HEK293 (cell line): ENCODE results near the gene ANGPT4.

Experiments used
- CTCF ChIA-PET: fragments of 350-600 bp; formaldehyde crosslinking; extraction: SDS; loops from one replicate; lab custom pipeline; 2021; ENCODE audit warnings: antibody characterized with exemption; lab: Yijun Ruan, JAX
- POLR2A ChIA-PET: fragments of 300-600 bp; formaldehyde crosslinking; extraction: SDS; loops from one replicate; lab custom pipeline; 2020; ENCODE audit warnings: antibody characterized with exemption, inconsistent platforms; lab: Yijun Ruan, JAX
- H3K27ac ChIP-seq: fragments of 200-500 bp; sonication (Bioruptor generic); 2 replicates; pipeline ENCODE4 v1.5.1; 2014; ENCODE audit warnings: low read depth, low read length, control low read depth, inconsistent platforms; ENCODE audit errors: extremely low read depth
- H3K36me3 ChIP-seq, 2 experiments: fragments of 200-500 bp in 1 of 2; sonication (Bioruptor generic) in 1 of 2; 1 replicate in 1 of 2; 2 replicates in 1 of 2; pipeline ENCODE4 v1.5.1; 2014 to 2017; ENCODE audit warnings: inconsistent platforms in 2 of 2, low read length in 2 of 2; ENCODE audit not compliant: control insufficient read depth in 2 of 2, insufficient read depth in 1 of 2
- H3K4me1 ChIP-seq: fragments of 200-500 bp; sonication (Bioruptor generic); 2 replicates; pipeline ENCODE4 v1.5.1; 2014; ENCODE audit warnings: mild to moderate bottlenecking, low read length, inconsistent platforms; ENCODE audit not compliant: control insufficient read depth, insufficient read depth
- H3K4me3 ChIP-seq: 2 replicates; pipeline ENCODE4 v1.5.1; 2011; ENCODE audit warnings: low read depth, mild to moderate bottlenecking, control low read depth, low read length, moderate library complexity
- H3K9me3 ChIP-seq: fragments of 200-500 bp; sonication (Bioruptor generic); 2 replicates; pipeline ENCODE4 v1.5.1; 2014; ENCODE audit warnings: low read depth, low read length, inconsistent platforms; ENCODE audit not compliant: control insufficient read depth, insufficient read depth
- HOXA7 ChIP-seq: sonication (generic); formaldehyde crosslinking; IDR thresholded peaks from 2 replicates; pipeline ENCODE4 v1.8.1; 2022; ENCODE audit warnings: missing genetic modification reagents, borderline replicate concordance
- HOXC10 ChIP-seq: sonication (generic); formaldehyde crosslinking; IDR thresholded peaks from 2 replicates; pipeline ENCODE4 v1.8.1; 2023; ENCODE audit warnings: mild to moderate bottlenecking, missing genetic modification reagents
- SCRT2 ChIP-seq: fragments of 450-650 bp; formaldehyde crosslinking; IDR thresholded peaks from 2 replicates; pipeline ENCODE4 v1.5.1; 2016; ENCODE audit warnings: missing biosample characterization, missing genetic modification characterization
- ZFHX2 ChIP-seq: fragments of 450-650 bp; formaldehyde crosslinking; conservative IDR thresholded peaks from 2 replicates; pipeline ENCODE4 v1.5.1; 2016; ENCODE audit warnings: missing biosample characterization, missing genetic modification characterization
- ZIC2 ChIP-seq: fragments of 450-650 bp; formaldehyde crosslinking; IDR thresholded peaks from 2 replicates; pipeline ENCODE4 v1.5.1; 2016; ENCODE audit warnings: missing biosample characterization, missing genetic modification characterization
- ZNF426 ChIP-seq: fragments of 450-650 bp; formaldehyde crosslinking; IDR thresholded peaks from 2 replicates; pipeline ENCODE4 v1.5.1; 2017; ENCODE audit warnings: missing biosample characterization, missing genetic modification characterization, mild to moderate bottlenecking, inconsistent platforms, moderate library complexity
- ZNF530 ChIP-seq: fragments of 450-650 bp; formaldehyde crosslinking; IDR thresholded peaks from 2 replicates; pipeline ENCODE4 v1.5.1; 2016; ENCODE audit warnings: low read depth, missing biosample characterization, missing genetic modification characterization
- ZNF585B ChIP-seq: fragments of 450-650 bp; formaldehyde crosslinking; IDR thresholded peaks from 2 replicates; pipeline ENCODE4 v1.5.1; 2016; ENCODE audit warnings: missing biosample characterization, missing genetic modification characterization
- ZNF610 ChIP-seq: fragments of 450-650 bp; formaldehyde crosslinking; IDR thresholded peaks from 2 replicates; pipeline ENCODE4 v1.5.1; 2016; ENCODE audit warnings: missing biosample characterization, missing genetic modification characterization, borderline replicate concordance
- ZNF624 ChIP-seq: fragments of 450-650 bp; formaldehyde crosslinking; IDR thresholded peaks from 2 replicates; pipeline ENCODE4 v1.5.1; 2017; ENCODE audit warnings: missing biosample characterization, missing genetic modification characterization
- ZNF707 ChIP-seq: fragments of 450-650 bp; formaldehyde crosslinking; IDR thresholded peaks from 2 replicates; pipeline ENCODE4 v1.5.1; 2016; ENCODE audit warnings: missing biosample characterization, missing genetic modification characterization
- ZNF76 ChIP-seq: fragments of 450-650 bp; formaldehyde crosslinking; IDR thresholded peaks from 2 replicates; pipeline ENCODE4; 2016; ENCODE audit warnings: low read depth, missing biosample characterization, missing genetic modification characterization, borderline replicate concordance
- TF ChIP-seq, protein P1 (sequence below): fragments of 450-650 bp; formaldehyde crosslinking; IDR thresholded peaks from 2 replicates; pipeline ENCODE4 v1.5.1; 2016; ENCODE audit warnings: missing biosample characterization, missing genetic modification characterization
- TF ChIP-seq, protein P2 (sequence below): fragments of 450-650 bp; formaldehyde crosslinking; IDR thresholded peaks from 2 replicates; pipeline ENCODE4 v1.5.1; 2016; ENCODE audit warnings: missing biosample characterization, missing genetic modification characterization, borderline replicate concordance
- TF ChIP-seq, protein P3 (sequence below): fragments of 450-650 bp; formaldehyde crosslinking; conservative IDR thresholded peaks from 2 replicates; pipeline ENCODE4 v1.5.1; 2016; ENCODE audit warnings: low read depth, missing biosample characterization, missing genetic modification characterization

Gene ANGPT4

DNA sequence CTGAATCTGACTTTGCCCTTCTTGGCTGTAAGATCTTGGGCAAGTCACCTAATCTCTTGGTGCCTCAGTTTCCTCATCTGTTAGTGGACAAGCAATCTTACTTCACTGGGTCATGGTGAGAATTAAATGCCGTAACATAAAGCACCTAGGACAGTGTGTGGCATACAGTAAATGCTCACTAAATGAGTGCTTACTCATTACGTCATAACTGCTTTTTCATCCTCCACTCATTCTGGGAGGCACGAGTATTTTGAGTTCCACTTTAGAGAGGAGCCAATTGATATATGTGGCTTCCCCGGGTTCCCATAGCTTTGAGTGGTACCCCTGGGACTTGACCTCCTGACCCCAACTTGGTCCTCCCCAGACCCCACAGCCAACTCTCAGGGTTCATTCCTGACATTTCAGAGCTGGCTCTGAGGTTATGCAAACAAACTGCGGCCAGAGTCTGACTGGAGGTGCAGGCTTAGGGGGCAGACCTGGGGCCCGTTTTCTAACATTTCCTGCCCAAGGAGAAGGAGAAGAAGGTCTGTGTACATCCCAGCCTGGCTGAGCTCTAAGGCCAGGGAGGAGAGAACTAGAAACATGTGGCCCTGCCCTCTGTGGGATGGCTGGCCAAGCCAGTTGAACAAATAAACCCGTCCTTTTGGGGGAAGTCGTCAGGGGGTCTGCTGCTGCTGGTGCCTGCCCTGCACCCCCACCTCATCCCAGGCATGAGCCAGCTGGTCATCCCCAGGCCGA lies 5.8 kb downstream of the ANGPT4 start (continued):
- no peak for TF ChIP-seq ZNF76 (tag by site-specific recombination)
- no peak for TF ChIP-seq SCRT2 (tag by site-specific recombination)
- TF ChIP-seq ZIC2 (tag by site-specific recombination): no peak

DNA sequence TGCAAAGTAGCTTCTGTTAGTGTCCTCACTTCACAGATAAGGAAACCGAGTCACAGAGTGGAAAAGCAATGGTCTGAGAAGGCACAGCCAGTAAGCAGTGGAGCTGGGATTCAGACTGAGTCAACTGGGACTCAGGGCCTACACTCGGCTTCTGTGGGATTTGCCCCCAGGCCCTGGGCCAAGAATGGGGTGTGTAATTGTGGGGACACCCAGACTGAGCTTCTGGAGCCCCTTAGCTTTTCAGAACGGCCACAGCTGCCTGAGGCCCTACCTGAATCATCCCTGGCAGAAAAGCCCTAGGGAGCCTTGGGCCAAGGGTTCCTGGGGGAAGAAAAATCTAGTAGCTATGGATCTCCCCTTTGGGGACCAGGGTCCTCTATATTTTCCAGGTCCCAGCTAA lies 6.5 kb downstream of the ANGPT4 start:
- Histone ChIP-seq H3K4me3 (no peak overlapping the region), H3K4me1 (no peaks in the 10 kb centered on the region), H3K27ac (no peak overlapping the region), H3K36me3 (no peaks in the 10 kb centered on the region), H3K9me3 (no peaks in the 10 kb centered on the region)
- CTCF ChIA-PET: no interaction called here
- TF ChIP-seq ZNF707 (no peak), ZNF624 (tag by site-specific recombination) (no peak), ZFHX2 (no peak), ZNF610 (tag by site-specific recombination) (no peak), ZNF585B (tag by site-specific recombination) (no peak), ZNF426 (tag by site-specific recombination) (no peak), ZNF530 (tag by site-specific recombination) (no peak), HOXC10 (CRISPR knock-in tag) (no peak), HOXA7 (no peak)
- TF ChIP-seq, protein P1, sequence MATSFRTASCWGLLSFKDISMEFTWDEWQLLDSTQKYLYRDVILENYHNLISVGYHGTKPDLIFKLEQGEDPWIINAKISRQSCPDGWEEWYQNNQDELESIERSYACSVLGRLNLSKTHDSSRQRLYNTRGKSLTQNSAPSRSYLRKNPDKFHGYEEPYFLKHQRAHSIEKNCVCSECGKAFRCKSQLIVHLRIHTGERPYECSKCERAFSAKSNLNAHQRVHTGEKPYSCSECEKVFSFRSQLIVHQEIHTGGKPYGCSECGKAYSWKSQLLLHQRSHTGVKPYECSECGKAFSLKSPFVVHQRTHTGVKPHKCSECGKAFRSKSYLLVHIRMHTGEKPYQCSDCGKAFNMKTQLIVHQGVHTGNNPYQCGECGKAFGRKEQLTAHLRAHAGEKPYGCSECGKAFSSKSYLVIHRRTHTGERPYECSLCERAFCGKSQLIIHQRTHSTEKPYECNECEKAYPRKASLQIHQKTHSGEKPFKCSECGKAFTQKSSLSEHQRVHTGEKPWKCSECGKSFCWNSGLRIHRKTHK (tag by site-specific recombination): no peak
- TF ChIP-seq, protein P2, sequence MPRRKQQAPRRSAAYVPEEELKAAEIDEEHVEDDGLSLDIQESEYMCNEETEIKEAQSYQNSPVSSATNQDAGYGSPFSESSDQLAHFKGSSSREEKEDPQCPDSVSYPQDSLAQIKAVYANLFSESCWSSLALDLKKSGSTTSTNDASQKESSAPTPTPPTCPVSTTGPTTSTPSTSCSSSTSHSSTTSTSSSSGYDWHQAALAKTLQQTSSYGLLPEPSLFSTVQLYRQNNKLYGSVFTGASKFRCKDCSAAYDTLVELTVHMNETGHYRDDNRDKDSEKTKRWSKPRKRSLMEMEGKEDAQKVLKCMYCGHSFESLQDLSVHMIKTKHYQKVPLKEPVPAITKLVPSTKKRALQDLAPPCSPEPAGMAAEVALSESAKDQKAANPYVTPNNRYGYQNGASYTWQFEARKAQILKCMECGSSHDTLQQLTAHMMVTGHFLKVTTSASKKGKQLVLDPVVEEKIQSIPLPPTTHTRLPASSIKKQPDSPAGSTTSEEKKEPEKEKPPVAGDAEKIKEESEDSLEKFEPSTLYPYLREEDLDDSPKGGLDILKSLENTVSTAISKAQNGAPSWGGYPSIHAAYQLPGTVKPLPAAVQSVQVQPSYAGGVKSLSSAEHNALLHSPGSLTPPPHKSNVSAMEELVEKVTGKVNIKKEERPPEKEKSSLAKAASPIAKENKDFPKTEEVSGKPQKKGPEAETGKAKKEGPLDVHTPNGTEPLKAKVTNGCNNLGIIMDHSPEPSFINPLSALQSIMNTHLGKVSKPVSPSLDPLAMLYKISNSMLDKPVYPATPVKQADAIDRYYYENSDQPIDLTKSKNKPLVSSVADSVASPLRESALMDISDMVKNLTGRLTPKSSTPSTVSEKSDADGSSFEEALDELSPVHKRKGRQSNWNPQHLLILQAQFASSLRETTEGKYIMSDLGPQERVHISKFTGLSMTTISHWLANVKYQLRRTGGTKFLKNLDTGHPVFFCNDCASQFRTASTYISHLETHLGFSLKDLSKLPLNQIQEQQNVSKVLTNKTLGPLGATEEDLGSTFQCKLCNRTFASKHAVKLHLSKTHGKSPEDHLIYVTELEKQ (tag by site-specific recombination): no peak
- TF ChIP-seq, protein P3, sequence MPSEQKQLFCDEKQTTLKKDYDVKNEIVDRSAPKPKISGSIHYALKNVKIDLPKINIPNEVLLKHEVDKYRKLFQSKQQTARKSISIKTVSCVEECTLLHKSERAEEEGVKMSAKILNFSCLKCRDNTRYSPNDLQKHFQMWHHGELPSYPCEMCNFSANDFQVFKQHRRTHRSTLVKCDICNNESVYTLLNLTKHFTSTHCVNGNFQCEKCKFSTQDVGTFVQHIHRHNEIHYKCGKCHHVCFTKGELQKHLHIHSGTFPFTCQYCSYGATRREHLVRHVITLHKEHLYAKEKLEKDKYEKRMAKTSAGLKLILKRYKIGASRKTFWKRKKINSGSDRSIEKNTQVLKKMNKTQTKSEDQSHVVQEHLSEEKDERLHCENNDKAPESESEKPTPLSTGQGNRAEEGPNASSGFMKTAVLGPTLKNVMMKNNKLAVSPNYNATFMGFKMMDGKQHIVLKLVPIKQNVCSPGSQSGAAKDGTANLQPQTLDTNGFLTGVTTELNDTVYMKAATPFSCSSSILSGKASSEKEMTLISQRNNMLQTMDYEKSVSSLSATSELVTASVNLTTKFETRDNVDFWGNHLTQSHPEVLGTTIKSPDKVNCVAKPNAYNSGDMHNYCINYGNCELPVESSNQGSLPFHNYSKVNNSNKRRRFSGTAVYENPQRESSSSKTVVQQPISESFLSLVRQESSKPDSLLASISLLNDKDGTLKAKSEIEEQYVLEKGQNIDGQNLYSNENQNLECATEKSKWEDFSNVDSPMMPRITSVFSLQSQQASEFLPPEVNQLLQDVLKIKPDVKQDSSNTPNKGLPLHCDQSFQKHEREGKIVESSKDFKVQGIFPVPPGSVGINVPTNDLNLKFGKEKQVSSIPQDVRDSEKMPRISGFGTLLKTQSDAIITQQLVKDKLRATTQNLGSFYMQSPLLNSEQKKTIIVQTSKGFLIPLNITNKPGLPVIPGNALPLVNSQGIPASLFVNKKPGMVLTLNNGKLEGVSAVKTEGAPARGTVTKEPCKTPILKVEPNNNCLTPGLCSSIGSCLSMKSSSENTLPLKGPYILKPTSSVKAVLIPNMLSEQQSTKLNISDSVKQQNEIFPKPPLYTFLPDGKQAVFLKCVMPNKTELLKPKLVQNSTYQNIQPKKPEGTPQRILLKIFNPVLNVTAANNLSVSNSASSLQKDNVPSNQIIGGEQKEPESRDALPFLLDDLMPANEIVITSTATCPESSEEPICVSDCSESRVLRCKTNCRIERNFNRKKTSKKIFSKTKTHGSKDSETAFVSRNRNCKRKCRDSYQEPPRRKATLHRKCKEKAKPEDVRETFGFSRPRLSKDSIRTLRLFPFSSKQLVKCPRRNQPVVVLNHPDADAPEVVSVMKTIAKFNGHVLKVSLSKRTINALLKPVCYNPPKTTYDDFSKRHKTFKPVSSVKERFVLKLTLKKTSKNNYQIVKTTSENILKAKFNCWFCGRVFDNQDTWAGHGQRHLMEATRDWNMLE (tag by site-specific recombination): no peak
- POLR2A ChIA-PET: no interaction called here
